OCI-M2 (cell line): ENCODE measurements around the gene LTA4H.

Experiments used
- DNase-seq: peaks from one replicate; lab custom pipeline; 2025; ENCODE audit not compliant: unreplicated experiment; lab: John Stamatoyannopoulos, UW

LTA4H gene

GRCh38 chr12:96057986-96058553 lies 22.7 kb upstream of the LTA4H start:
- no peak for DNase-seq

- no peak for DNase-seq
These were observed 21.5 kb upstream of the LTA4H start for GRCh38 chr12:96056646-96057455.

- DNase-seq: no peak
These were observed 18.8 kb upstream of the LTA4H start for GRCh38 chr12:96054244-96054610.

- DNase-seq: no peak
These were observed 18.3 kb upstream of the LTA4H start for GRCh38 chr12:96053476-96054243.

- DNase-seq: no peak
These were observed 16.5 kb upstream of the LTA4H start for GRCh38 chr12:96051756-96052485.

- no peak for DNase-seq
These were observed 14.8 kb upstream of the LTA4H start for GRCh38 chr12:96050139-96050538.

GRCh38 chr12:96049101-96049500 lies 13.7 kb upstream of the LTA4H start:
- DNase-seq: no peak

GRCh38 chr12:96048393-96048969 lies 13.1 kb upstream of the LTA4H start:
- no peak for DNase-seq

- no peak for DNase-seq
These were observed 12.1 kb upstream of the LTA4H start for GRCh38 chr12:96047229-96048211.

GRCh38 chr12:96046543-96047228 lies 11.3 kb upstream of the LTA4H start:
- no peak for DNase-seq

- no peak for DNase-seq
These were observed 10.2 kb upstream of the LTA4H start for GRCh38 chr12:96045566-96045965.

- DNase-seq: no peak
These were observed 9.5 kb upstream of the LTA4H start for GRCh38 chr12:96044943-96045290.

GRCh38 chr12:96044017-96044942 lies 8.9 kb upstream of the LTA4H start:
- no peak for DNase-seq

GRCh38 chr12:96041181-96041580 lies 5.8 kb upstream of the LTA4H start:
- DNase-seq: no peak

- DNase-seq: no peak
These were observed 5.1 kb upstream of the LTA4H start for GRCh38 chr12:96040305-96041133.

- no peak for DNase-seq
These were observed 4.1 kb upstream of the LTA4H start for GRCh38 chr12:96039516-96039915.

- DNase-seq: no peak
These were observed 1.5 kb upstream of the LTA4H start for GRCh38 chr12:96036765-96037455.
